Activated CD8-positive, alpha-beta memory T cell treated with anti-CD3 and anti-CD28 coated beads, Interleukin-2, amount 10 ng/mL, durations not matched to agents 7 days and 5 days (primary cell): Measurements from ENCODE around the gene RNLS. TPM values are rescaled to one million over a fixed set of nuclear protein-coding genes. Genes with fewer than 3 reads are reported as not detected.

ENCODE experiments used
- ATAC-seq: fragments of 150-1000 bp; cut with Tn5 transposase; one replicate; pipeline ENCODE4 v1.10.0; 2021; ENCODE audit warnings: moderate library complexity
- CTCF ChIA-PET: fragments of 350-600 bp; sonication (Branson Sonifier 250); formaldehyde crosslinking; loops from one replicate; lab custom pipeline; 2021; ENCODE audit warnings: antibody characterized with exemption; lab: Charles Lee
- DNase-seq: peaks from one replicate; pipeline ENCODE4 v3.0.0-alpha.2; 2020
- H3K27ac Mint-ChIP-seq: one replicate; pipeline ENCODE4 v1.8.0; 2021; ENCODE audit warnings: mild to moderate bottlenecking, mixed read lengths
- H3K27me3 Mint-ChIP-seq: one replicate; pipeline ENCODE4 v1.8.0; 2021; ENCODE audit warnings: mixed read lengths
- H3K36me3 Mint-ChIP-seq: one replicate; pipeline ENCODE4 v1.8.0; 2021; ENCODE audit warnings: mild to moderate bottlenecking, mixed read lengths
- H3K4me1 Mint-ChIP-seq: one replicate; pipeline ENCODE4 v1.8.0; 2021; ENCODE audit warnings: mixed read lengths
- H3K4me3 Mint-ChIP-seq: one replicate; pipeline ENCODE4 v1.8.0; 2021; ENCODE audit warnings: mild to moderate bottlenecking, moderate library complexity, mixed read lengths
- H3K9me3 Mint-ChIP-seq: one replicate; pipeline ENCODE4 v1.8.0; 2022; ENCODE audit warnings: low read depth, mixed read lengths
- total RNA-seq, 2 experiments: library from RNA; stranded (reverse); gene quantifications; one replicate each; pipeline ENCODE4 v1.2.3, GENCODE V29; 2021

RNLS gene
- total RNA-seq, 2 experiments from 2014 or later = 2.9 to 3.7 TPM

DNA sequence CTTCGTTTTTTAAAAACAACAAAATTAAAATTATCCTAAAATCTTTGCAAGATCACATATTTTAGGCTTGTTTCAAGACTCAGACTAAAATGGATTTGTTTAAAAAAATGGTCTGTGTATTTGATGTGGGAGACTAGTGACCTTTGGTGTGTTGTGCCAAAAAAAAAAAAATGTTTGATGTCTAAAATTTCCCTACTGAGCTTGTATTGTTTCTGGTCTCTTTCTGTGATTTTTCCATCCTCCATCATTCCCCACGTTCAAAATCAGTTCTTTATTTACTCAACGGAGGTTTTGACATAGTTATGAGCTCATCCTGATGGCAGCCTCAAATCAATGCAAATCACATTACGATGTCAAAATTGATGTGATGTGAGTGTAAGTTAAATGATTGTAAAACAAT, 326.2 kb downstream of the RNLS start:
- no peak overlapping the region for H3K27ac Mint-ChIP-seq
- no peak for ATAC-seq

DNA sequence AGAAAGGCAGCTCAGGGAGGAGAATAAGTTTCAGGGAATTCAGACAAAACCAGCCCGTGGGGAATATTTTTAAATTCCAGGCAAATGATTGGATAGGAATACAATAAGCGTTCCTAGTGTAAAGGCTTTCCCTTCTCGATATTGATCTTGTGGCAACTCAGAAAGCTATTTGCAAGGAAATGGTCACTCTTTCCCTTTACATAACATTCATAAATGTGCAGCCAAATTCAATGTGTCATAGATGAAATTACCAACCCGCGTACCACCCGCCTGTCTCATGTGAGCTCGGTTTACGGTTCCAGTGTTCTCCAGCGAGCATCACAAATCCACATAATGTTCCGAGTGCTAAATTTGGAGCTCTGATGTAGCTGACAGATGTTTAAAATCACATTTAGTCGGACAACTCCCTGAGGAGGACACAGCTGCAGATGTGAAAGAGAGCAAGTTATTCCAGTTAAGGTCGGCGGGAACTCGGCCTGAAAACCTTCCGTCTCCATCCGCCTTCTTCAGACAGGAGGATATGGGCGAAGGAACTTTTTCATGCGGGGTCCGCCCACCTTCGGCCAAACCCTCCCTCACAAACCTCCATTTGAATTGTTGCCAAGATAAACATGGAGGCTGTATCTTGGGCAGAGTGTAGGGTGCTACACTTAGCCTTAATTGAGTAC, 327.0 kb downstream of the RNLS start:
- no peak for ATAC-seq

More for the DNA sequence above, 326.2 kb downstream of the RNLS start:
- no peaks in the 10 kb centered on the region for H3K9me3 Mint-ChIP-seq
- H3K27me3 Mint-ChIP-seq = no peaks in the 10 kb centered on the region
- CTCF ChIA-PET = no interaction called here
- H3K4me3 Mint-ChIP-seq = no peak overlapping the region
- peaks cover 16% of the 10 kb centered on the region for H3K4me1 Mint-ChIP-seq
- peaks cover 10% of the 10 kb centered on the region for H3K36me3 Mint-ChIP-seq
- no peak for DNase-seq

DNA sequence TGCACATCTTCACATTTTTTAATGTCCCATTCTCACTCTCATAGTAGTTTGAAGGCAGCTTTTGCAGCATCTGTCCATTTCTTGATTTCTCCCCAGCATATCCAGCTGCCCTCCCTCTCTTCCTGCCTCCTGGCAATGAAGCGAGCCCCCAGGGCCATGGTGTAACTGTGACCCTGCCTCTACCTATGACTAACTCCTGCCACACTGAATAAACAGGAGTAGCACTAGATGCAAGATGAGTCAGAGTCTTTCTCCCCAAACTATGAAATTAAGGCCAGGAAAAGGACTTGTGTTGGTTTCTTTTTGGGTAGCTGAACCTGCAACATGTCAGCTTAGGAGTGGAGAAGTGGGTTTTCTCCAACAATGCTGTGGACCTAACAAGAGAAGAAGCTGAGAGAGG, 329.0 kb downstream of the RNLS start:
- no peak for DNase-seq
- H3K4me1 Mint-ChIP-seq = peaks cover 7% of the 10 kb centered on the region
- CTCF ChIA-PET = interaction anchor here (0.9 to 1.6 kb wide), 2 partner anchors 8 to 17 kb away, joined by 3 to 4 read pairs; no protein-coding TSS in a partner anchor
- no peak overlapping the region for H3K27ac Mint-ChIP-seq
- H3K9me3 Mint-ChIP-seq = no peaks in the 10 kb centered on the region
- ATAC-seq = peak; percentile 85
- H3K36me3 Mint-ChIP-seq = peaks cover 1% of the 10 kb centered on the region
- no peak overlapping the region for H3K4me3 Mint-ChIP-seq
- H3K27me3 Mint-ChIP-seq = no peaks in the 10 kb centered on the region

More for the DNA sequence above, 327.0 kb downstream of the RNLS start:
- Mint-ChIP-seq H3K9me3 (no peaks in the 10 kb centered on the region), H3K27ac (no peak overlapping the region), H3K27me3 (no peaks in the 10 kb centered on the region), H3K36me3 (peaks cover 6% of the 10 kb centered on the region), H3K4me1 (peaks cover 16% of the 10 kb centered on the region), H3K4me3 (no peak overlapping the region)
- CTCF ChIA-PET = no interaction called here
- DNase-seq = no peak

DNA sequence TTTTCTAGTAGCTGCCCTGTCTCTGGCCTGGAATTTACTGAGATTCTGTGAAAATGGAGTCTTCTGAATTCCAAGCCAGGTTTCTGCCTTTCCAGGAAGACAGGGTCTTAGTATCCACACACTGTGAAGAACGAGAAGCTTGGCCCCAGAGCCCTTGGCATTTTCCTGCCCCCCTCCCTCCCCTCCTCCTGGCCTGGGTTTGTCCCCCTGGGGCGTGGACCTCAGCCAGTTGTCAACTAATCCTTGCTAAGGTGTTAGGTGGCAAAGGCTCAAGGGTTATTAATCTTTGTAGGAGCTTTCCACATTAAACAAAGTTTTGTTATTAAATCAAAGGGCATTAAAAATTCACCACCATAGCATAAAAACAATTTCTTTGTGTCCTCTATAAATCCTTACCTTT, 329.5 kb downstream of the RNLS start:
- Mint-ChIP-seq H3K27ac (no peak overlapping the region), H3K9me3 (no peaks in the 10 kb centered on the region), H3K36me3 (peaks cover 1% of the 10 kb centered on the region), H3K4me3 (no peak overlapping the region), H3K4me1 (peaks cover 7% of the 10 kb centered on the region), H3K27me3 (no peaks in the 10 kb centered on the region)
- ATAC-seq = no peak
- CTCF ChIA-PET = interaction anchor here (1.6 kb wide), 1 partner anchor 17 kb away, joined by 4 read pairs; no protein-coding TSS in a partner anchor
- no peak for DNase-seq

DNA sequence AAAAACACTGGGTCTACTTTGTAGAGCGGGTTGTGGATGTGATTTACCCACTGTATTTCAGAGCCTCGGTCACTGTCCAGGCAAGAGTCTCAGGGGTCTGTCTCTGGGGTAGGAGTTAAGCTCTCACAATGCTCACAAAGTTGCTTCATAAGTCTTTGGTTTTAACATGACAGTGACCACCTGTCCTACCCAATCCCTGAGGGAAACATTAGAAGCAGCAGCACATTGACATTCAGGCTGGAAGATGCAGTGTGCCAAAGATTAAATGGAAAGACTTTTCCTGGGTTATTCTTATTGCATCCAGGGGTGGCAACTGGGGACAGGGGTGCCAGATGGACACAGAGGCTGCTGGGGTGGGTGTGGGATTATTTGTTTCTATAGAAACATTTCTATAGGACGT, 330.0 kb downstream of the RNLS start:
- no peak overlapping the region for H3K4me3 Mint-ChIP-seq
- H3K4me1 Mint-ChIP-seq = peaks cover 7% of the 10 kb centered on the region
- no peaks in the 10 kb centered on the region for H3K9me3 Mint-ChIP-seq
- peaks cover 1% of the 10 kb centered on the region for H3K36me3 Mint-ChIP-seq
- DNase-seq (no peak), ATAC-seq (no peak)
- CTCF ChIA-PET = interaction anchor here (1.6 kb wide), 1 partner anchor 18 kb away, joined by 4 read pairs; no protein-coding TSS in a partner anchor
- no peaks in the 10 kb centered on the region for H3K27me3 Mint-ChIP-seq
- H3K27ac Mint-ChIP-seq = no peak overlapping the region

DNA sequence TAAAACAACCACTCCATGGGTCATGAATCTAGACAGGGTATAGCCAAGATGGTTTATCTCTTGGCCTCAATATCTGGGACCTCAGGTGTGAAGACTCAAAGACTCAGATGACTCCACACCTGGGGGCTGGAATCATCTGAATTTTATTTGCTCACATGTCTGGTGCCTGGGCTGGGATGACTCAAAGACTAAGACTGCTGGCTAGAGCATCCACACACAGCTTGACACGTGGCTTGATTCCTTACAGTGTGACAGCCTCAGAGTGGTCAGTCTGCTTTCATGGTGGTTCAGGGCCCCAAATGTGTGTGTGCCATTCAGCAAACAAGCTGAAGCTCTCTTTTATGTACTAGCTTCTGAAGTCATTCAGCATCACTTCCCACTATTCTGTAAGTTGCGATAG, 333.7 kb downstream of the RNLS start:
- DNase-seq (no peak), ATAC-seq (no peak)
- Mint-ChIP-seq H3K9me3 (peaks cover 3% of the 10 kb centered on the region), H3K27me3 (no peaks in the 10 kb centered on the region), H3K36me3 (peaks cover 3% of the 10 kb centered on the region), H3K4me1 (peaks cover 16% of the 10 kb centered on the region), H3K27ac (no peak overlapping the region), H3K4me3 (no peak overlapping the region)
- CTCF ChIA-PET = no interaction called here

DNA sequence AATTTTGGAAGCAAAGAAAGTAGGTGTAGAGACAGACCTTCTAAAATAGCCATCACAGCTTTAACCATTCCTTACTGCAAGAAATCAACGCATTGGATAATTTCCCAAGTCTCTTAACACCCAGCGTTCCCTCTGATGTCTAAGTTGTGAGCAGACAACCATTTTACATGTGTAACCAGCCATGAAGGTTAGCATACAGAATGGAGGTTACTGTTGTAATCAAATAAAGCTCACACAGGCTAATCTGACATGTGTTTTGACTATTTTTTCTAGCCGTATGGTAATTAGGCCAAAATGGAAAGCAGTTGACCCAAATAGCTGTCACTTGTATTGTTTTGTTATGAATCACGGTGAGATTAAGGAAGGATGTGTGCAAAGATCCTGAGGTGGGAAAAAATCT, 336.4 kb downstream of the RNLS start:
- no peak for DNase-seq
- Mint-ChIP-seq H3K36me3 (peaks cover 4% of the 10 kb centered on the region), H3K4me3 (no peak overlapping the region), H3K4me1 (peaks cover 13% of the 10 kb centered on the region), H3K27me3 (no peaks in the 10 kb centered on the region), H3K27ac (no peak overlapping the region), H3K9me3 (peaks cover 3% of the 10 kb centered on the region)
- CTCF ChIA-PET = interaction anchor here (0.6 kb wide), 2 partner anchors 78 to 224 kb away, joined by 3 read pairs; no protein-coding TSS in a partner anchor
- no peak for ATAC-seq

DNA sequence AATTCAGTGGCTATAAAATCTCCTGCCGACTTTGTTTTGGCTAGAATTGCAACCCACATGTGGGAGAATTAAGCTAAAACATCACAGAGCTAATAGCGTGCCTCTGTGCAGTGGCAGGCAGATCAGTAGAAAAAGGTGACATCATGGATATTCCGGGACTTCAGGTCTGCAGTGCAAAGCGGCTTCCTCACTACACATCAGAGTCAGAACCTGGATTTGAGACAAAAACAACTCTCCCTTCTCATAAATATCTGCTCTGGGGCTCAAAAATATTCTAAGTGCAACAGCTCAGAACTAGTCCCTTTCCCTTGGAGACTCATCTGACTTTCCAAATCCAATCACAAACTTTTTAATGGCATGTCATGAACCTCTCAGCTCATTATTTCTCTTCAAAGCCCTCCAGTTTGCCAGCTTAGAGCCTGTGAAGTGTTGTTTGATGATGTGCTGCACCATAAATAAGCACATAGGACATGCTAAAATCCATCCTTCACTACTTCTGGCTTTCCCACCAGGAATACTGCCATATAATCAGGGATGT, 337.1 kb downstream of the RNLS start:
- CTCF ChIA-PET = interaction anchor here (0.6 to 0.8 kb wide), 2 partner anchors 9 to 78 kb away, joined by 3 read pairs; no protein-coding TSS in a partner anchor
- Mint-ChIP-seq H3K4me3 (no peak overlapping the region), H3K4me1 (peaks cover 13% of the 10 kb centered on the region), H3K27me3 (no peaks in the 10 kb centered on the region), H3K27ac (no peak overlapping the region), H3K9me3 (peaks cover 3% of the 10 kb centered on the region), H3K36me3 (peaks cover 4% of the 10 kb centered on the region)
- DNase-seq (no peak), ATAC-seq (no peak)

DNA sequence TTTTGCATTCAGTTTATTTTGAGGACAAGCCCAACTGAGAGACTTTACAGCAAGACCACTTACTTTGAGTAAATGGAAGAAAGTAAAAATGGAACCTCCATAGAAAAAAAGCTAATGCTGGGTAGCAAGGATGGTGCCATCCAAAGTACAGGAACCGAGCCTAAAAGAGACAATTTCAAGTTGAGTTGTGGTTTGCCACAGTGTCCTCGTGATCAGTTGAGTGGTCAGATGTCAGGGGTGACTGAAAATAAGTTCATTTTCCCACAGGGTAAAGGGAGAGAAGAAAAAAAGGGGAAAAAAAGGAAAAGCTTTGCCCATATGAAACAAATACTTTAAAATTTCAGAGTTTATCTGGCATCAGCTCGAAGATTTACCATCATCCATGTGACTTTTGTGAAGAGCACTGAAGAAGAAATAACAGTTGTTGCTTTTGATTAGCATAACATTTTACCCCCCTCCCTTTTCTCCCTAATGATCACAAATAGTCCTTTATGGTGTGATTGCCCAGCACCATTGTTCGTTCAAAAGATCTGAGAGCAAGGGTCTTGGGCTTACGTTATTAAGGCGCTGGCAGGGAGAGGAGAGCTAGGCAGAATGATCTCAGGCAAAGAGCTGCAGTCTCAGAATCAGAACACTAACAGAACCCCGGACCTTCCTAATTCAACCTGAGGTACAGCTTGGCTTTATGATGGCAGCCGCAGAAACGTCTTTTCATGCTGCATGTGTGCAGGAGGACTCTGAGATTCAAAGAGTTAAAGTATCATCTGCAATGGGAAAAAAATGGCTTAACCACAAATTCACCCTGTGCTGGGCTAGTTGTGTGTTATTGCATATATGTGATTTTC, 338.1 kb downstream of the RNLS start:
- no peak overlapping the region for H3K4me3 Mint-ChIP-seq
- peaks cover 4% of the 10 kb centered on the region for H3K36me3 Mint-ChIP-seq
- CTCF ChIA-PET = interaction anchor here (0.8 kb wide), 1 partner anchor 10 kb away, joined by 3 read pairs; no protein-coding TSS in a partner anchor

DNA sequence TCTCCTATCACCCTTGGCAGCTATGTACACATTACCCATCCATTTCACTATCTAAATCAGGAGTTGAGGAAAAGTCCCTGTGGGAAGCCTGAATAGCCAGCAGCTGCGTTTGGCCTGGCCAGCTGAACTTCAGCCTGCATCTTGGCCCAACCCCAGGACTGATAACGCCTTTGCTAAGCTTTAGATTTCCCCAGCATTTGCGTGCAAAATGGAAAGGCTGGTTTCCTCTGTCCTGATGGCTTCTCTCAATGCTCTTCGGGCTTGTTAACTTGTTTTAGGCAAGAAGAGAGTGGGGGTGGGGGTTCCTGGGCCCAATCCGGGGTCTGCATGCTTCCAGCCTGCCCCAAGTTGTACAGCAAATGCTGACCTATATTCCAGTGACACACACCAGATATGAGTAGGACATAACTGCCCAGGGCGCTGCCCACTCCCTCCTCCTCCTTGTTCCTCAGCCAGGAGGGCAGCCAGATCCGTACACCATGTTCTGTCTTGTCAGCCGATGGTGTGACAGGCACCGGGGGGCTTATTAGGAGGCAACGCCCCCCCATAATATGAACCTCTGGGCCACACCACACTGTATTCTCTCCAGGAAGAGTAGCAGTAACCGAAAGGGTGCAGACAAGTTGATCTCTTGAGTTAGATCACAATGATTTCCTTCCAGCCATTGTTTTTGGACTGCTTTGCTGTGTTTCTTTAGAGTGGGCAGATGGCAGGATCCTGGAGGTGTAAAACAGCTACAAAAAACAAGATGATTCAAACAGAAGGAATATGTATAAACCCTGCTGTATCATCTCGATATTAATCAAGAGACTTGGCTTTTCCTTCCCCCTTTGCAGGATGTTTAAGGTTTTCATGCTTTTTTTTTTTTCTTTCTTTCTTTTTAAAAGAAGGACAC, 339.0 kb downstream of the RNLS start:
- no peak overlapping the region for H3K4me3 Mint-ChIP-seq
- no peak for ATAC-seq
- peaks cover 4% of the 10 kb centered on the region for H3K36me3 Mint-ChIP-seq
- peaks cover 3% of the 10 kb centered on the region for H3K9me3 Mint-ChIP-seq
- H3K27me3 Mint-ChIP-seq = no peaks in the 10 kb centered on the region
- DNase-seq = no peak
- peaks cover 13% of the 10 kb centered on the region for H3K4me1 Mint-ChIP-seq
- no peak overlapping the region for H3K27ac Mint-ChIP-seq
- CTCF ChIA-PET = no interaction called here

More for the DNA sequence above, 338.1 kb downstream of the RNLS start:
- ATAC-seq (no peak), DNase-seq (no peak)
- peaks cover 13% of the 10 kb centered on the region for H3K4me1 Mint-ChIP-seq
- peaks cover 3% of the 10 kb centered on the region for H3K9me3 Mint-ChIP-seq
- no peak overlapping the region for H3K27ac Mint-ChIP-seq
- no peaks in the 10 kb centered on the region for H3K27me3 Mint-ChIP-seq

DNA sequence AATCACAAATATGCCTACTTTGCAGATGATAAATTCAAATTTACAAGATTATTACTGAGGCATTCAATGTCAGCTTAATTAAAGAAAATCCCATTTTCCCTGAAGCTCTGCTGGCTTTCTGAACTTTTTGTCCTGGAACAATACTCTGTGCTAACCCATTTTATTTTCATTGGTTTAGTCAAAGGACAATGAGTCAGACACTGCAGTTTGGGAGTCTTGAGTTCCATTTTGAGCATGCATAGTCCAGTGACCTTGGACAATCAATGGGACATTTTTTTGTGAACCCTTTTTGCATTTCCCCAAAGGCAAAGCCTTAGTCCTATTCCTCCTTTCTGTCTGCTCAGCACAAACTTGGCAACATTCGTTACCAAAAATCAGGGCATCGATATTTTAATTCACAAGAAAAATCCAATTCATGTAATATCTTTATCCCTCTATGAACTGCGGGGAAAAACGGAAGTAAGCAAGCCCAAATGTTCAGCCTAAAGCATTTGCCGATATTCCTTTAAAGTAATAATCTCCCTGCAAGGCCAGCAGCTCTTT, 339.8 kb downstream of the RNLS start:
- no peak for DNase-seq
- Mint-ChIP-seq H3K27me3 (no peaks in the 10 kb centered on the region), H3K4me3 (no peak overlapping the region), H3K9me3 (peaks cover 3% of the 10 kb centered on the region), H3K36me3 (peaks cover 4% of the 10 kb centered on the region), H3K27ac (no peak overlapping the region), H3K4me1 (peaks cover 13% of the 10 kb centered on the region)
- no peak for ATAC-seq
- CTCF ChIA-PET = interaction anchor here (0.6 kb wide), 1 partner anchor 227 kb away, joined by 3 read pairs; no protein-coding TSS in a partner anchor

DNA sequence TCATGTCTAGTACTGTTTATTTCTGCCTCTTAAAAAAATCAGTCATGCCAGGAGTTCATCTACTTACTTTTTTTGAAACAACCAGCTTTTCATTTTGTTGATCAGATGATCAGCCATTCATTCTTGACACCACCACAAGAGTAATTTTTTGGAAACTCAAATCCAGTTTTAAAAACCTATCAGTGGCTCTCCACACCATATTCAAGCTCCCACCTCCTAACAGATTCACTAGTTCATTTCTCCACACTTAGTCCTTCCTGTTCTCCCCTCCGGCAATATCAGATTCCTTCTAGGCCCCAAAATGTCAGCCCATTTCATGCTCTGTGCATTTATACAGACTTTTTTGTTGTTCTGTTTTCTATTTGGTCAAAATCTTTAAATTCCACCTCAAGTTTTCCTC, 341.6 kb downstream of the RNLS start:
- no peak overlapping the region for H3K27ac Mint-ChIP-seq
- peaks cover 13% of the 10 kb centered on the region for H3K4me1 Mint-ChIP-seq
- CTCF ChIA-PET = no interaction called here
- peaks cover 5% of the 10 kb centered on the region for H3K36me3 Mint-ChIP-seq
- H3K27me3 Mint-ChIP-seq = peaks cover 3% of the 10 kb centered on the region
- no peaks in the 10 kb centered on the region for H3K9me3 Mint-ChIP-seq
- ATAC-seq (no peak), DNase-seq (no peak)
- H3K4me3 Mint-ChIP-seq = no peak overlapping the region
